Measurements from ENCODE around the gene ALCAM. TPM values are rescaled to one million over a fixed set of nuclear protein-coding genes. Genes with fewer than 3 reads are reported as not detected.

The ALCAM gene
- 12.5 and 12.7 TPM in 2 replicates for total RNA-seq

DNA sequence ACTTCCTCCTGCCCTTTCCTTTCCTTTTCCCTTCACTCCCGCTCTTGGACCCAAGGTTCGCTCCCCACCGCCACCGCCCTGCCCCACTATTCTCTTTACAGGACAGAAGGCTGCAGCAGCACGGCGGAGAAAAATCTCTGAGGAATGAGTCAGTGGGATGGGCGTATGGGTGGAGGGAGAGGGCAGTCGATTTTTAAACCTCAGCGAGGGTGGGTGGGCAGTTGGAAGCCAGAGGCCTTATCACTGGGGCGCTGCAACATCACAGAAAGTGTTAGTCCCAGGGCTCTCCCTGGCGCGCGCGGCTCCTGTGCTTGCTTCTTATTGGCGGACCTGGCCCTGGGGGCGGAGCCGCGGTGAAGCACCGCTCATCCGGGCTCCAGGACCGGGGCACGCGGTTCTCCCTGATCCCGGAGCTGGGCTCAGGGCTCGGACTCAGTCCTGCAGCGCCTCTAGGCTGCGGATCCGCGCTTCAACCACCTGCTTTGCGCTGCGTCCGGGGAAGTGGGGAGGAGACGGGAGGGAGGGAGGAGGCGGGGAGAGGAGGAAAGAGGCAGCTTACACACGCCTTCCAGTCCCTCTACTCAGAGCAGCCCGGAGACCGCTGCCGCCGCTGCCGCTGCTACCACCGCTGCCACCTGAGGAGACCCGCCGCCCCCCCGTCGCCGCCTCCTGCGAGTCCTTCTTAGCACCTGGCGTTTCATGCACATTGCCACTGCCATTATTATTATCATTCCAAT, at the start of gene ALCAM:
Gene ALCAM, plus strand, starts transcription at position 584 of the 737 bp plus-strand sequence.
- intact Hi-C loops (cut with micrococcal nuclease): loop anchor here (2.0 to 5.0 kb wide), 5 partner anchors 386 to 1876 kb away; no protein-coding TSS in a partner anchor

DNA sequence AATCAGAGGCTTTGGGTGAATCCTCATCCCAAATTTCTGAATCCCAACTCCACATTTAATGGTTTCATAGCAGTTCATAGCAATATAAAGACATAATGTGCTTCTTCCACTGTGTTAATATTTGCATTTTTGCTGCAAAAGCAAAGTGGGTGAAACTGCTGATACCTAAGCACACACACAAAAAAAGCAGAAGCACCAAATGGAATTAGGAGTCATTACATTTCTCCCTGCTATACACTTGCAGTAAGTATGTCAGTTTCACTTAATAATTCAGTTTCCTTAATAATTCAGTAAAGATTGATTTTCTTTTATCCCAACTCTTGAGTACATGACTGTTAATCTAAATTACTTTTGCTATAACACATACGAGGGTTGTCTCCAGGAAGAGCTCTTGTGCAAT, 48.9 kb upstream of the ALCAM start:
- intact Hi-C loops (cut with micrococcal nuclease): no loop called here

DNA sequence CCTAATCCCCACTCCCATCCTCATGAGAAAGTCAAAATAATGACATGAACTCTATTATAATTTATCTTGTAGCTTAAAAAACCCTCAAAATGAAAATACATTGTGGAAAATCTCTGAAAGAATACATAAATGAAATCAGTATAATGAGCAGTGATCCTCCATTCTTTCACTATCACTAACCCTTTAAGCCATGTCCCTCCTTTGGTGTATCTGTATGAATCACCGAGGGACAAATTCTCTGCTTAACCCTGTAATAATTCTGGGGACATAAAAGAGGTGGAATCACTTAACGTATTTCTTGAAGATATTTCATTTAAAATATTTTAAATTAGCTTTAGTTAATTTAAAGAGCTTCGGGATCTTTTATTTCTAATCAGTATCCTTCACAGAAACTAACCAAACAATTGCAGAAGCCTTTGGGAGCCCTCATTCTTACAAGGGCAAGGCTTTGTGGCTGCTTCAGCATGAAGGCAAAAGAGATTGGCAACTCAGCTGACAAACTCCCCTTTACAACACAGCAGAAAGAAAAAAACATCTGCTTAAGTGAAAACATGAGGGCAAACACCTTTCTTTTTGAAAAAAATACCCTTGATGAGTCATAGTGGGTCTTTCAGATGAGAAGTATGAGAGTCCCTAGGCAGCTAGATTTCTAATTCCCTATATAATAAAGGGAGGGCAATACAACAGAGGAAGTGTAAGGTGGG, 44.0 kb upstream of the ALCAM start:
- intact Hi-C loops (cut with micrococcal nuclease): no loop called here

DNA sequence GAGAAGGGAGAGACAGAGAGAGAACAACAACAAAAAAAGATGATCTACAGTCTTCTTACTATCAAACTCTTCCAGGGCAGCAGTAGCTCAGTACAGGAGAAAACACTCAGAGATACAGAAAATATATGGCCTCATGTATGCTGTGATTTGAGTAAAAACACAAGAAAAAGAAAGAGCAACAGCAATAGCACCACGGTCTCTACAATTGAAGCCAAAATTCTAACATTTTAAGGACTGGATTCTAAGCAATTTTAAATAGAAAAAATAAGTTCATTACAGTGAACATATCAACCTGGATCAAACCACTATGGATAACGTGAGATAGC, 43.5 kb upstream of the ALCAM start:
- intact Hi-C loops (cut with micrococcal nuclease): no loop called here

DNA sequence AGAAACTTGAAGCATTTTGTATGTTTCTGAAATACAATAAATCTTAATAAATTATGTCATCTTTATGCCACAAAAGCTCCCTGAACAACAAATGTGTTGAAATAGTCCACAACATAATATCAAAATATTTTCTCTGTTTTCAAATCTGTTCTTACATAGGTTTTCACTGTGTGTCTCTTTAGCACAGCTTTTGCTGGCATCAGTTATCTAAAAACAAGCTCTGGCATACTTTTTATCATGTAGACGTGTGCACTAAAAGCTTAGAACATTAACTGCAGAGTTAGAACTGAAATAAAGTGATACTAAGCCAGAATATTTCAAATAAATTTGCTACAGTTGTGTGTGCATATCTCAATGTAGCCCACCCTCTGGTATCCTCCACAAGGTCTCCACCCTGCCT, 41.8 kb upstream of the ALCAM start:
- intact Hi-C loops (cut with micrococcal nuclease): no loop called here

DNA sequence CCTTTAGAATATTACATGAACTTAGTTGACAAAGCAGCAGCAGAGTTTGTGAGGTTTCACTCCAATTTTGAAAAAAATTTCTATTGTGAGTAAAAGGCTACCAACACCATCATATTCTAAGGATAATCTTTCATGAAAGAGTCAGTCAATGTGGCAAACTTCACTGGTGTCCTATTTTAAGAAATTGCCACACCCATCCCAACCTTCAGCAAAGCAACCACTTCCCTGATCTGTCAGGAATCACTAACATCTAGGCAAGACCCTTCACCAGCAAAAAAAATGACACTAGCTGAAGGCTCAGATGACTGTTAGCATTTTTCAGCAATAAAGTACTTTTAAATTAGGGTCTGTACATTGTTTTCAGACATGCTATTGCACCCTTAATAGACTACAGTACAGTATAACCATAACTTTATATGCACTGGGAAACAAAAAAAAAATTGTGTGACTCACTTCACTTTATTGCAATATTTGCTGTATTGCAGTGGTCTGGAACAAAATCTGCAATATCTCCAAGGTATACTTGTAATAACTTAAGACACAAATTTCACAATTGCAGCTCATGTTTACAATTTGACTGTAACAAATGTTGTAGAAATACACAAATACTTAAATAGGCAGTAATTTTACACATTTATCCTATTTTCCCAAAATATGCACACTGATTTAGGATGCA, 38.9 kb upstream of the ALCAM start:
- intact Hi-C loops (cut with micrococcal nuclease): no loop called here

DNA sequence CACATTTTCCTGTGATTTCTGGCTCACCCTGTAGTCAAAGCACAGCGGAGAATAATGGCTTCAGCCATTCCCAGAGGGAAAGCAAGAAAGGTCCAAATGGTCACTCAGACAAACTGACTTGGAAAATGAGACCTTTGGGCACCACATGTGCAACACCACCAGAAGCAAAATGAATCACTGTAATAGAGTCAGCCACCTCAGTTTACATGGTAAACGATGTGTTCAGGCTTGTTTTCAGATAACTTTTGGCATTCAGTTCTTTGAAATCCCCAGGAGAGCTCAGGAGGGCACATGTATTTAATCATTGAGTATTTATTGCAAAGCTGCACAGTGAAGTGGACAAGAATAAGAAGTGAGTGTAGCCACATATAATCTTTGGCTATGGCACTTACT, 38.4 kb upstream of the ALCAM start:
- intact Hi-C loops (cut with micrococcal nuclease): no loop called here

DNA sequence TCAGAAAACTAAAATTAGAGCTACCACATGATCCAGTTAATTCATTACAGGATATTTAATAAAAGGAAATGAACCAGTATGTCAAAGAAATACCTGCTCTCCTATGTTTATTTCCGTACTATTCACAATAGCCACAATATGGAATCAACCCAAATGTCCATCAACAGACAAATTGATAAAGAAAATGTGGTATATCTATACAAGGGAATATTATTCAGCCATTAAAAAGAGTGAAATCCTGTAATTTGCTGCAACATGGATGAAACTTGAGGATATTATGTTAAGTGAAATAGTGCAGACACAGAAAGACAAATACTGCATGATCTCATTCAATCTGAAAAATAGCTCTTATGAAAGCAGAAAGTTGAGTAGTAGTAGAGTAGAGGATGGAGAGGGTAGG, 33.7 kb upstream of the ALCAM start:
- intact Hi-C loops (cut with micrococcal nuclease): no loop called here

DNA sequence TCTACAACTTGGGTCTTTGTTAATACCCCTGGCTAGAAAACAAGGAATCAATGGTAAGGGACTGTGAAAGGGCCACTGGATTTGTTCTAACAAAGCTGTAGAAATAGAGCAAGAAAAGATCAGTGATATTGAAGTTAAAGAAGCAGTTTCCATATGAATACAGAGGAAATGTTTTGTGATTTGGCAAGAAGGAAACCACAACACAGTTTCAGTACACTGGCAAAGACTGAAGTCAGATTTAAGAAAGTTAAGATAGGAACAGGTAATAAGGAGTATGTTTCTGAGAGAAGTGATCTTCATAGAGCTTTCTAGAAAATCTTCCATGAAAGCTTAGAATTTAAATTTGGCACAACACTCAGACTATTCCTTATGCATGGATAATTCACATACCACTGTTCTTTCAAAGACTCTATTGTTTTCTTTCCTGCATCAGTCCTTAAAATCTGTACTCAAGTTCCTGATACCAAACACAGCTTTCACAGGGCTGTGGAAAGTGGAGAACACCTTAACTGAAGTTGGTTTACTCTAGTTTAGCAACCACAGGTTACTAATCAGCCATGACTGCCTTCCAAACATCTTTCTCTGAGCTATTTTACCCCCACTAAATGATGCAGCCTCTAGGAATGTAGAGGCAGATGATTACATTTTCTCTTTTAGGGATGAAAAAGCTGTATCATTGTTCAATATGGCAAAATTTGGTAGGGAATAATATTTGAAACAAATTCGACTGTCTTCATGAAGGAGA, 32.4 kb upstream of the ALCAM start:
- intact Hi-C loops (cut with micrococcal nuclease): no loop called here

DNA sequence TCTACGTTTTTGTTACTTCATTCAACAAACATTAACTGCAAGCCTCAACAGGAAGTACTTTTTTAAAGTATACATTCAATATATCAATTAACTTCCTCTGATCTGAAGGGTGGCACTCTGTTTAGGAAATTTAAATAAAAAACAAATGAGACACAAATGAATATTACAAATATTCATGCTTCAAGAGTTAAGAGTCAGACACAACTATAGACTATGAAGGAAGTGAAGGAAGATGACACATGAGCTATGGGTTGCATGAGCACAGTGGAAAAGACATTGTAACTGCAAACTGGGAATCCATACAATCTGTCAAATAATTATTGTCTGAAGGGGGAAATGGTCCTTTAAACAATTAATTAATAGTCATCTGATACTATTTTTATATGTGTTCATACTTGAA, 26.8 kb upstream of the ALCAM start:
- intact Hi-C loops (cut with micrococcal nuclease): no loop called here

DNA sequence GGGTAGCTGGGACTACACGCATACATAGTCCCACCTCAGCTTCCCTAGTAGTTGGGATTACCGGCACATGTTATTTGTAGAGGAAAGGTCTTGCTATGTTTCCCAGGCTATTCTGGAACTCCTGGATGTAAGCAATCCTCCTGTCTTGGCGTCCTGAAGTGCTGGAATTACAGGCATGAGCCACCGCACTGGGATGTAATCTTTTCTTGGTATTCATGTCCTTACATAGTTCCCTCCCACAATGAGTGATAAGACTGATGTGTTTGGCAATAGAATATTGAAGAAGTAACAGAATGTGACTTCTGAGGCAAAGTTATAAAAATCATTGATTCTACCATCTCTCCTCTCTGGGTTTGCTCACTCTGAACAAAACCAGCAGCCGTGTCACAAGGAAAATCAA, 22.7 kb upstream of the ALCAM start:
- intact Hi-C loops (cut with micrococcal nuclease): no loop called here

DNA sequence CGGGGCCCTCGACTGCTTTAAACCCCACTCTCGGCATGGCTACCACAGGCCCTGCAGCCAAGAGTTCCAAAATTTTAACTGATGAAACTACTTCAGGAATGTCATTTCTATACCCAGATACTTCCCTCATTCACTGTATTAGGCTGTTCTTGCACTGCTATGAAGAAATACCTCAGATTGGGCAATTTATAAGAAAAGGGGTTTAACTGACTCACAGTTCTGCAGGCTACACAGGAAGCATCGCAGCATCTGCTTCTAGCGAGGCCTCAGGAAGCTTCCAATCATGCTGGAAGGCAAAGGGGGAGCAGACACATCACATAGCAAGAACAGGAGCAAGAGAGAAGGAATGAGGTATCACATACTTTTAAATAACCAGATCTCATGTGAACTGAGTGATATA, 21.6 kb upstream of the ALCAM start:
- intact Hi-C loops (cut with micrococcal nuclease): no loop called here

DNA sequence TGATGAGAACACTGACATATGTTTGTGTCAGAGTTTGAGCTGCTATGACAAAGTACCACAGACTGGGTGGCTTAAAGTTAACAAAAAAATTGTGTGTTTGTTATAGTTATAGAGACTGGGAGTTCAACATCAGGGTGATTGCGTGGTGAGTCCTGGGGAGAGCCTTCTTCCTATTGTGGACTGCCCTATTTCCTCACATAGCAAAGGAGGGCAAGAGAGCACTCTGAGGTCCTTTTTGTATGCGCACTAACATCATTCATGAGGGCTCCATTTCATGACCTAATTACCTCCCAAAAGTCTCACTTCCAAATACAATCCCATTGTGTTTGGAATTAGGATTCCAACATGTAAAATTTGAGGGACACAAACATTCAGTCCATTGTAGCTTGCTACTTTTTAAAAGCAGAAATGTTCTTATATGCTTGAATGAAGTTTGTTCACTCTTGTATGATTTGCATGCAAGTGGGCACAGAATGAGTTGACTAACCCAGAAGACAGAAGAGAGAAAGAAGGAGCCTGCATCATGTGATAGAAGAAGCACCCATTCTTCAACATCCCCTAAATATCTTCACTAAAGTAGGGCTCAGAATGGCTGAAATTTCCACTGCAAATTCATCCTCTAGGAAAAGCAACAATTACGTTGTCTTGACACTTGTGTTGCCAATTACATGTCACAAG, 18.9 kb upstream of the ALCAM start:
- intact Hi-C loops (cut with micrococcal nuclease): no loop called here

DNA sequence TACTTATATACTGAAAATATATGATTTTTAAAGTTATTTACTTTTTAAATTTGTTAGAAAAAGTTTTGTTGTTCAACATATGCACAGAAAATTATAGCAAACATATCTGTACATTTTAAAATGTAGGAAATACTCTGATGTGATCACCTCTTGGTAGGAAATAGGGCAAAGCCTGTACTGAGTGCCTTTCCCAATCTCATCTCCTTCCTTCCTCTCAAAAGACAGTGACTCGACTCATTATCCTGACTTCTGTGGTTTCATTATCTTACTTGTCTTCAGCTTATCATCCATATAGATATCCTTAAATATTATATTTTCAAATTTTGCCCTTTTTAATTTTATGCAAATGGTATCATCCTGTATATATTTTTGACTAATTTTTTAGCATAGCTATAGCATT, 18.4 kb upstream of the ALCAM start:
- intact Hi-C loops (cut with micrococcal nuclease): no loop called here

DNA sequence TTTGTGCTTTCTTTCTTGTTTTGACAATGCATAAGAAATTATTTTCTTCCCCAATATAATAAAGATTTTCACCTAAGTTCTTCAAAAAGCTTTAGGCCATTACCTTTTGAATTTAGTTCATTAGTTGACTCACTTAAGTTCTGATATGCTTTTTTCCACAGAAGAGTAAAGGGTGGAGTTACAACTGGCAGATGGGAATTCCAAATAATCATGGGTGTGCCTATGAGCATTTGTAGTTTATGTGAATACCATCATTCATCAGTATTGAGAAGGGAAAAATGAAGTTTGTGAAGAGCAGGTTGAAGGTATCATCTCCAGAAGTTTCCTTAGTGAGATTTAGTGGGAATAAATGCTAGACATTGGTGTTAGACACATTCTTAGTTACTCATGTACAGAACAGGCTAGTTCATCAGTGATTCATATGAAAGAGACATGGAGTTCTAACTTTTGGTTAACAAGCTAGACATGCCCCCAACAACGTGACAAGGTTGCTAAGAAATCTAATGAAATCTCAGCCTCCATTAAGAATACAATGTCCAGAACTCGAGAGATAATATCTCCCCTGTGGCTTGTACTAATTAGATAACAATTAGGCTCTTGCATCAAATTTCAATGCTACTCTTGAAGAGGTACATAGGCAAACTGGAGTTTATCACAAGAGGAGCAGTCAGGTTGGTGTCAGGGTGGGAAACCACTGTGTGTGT, 16.9 kb upstream of the ALCAM start:
- intact Hi-C loops (cut with micrococcal nuclease): no loop called here

DNA sequence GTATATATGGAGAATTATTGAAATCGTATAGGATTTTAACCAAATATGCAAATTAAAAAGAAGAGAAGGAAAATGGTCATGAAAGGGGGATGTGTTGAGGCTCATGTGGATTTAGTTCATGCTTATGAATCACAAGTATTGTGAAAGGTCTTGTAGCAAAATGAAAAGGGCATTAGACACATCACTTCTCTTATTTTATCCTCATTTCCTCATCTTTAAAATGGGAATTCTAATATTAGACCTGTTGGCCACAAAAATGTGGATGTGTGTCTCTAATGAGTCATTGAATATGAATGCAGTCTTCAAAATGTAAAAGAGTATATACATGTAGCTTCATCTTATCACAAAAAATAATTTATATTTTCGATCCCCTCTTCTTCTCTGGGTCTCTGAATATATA, 14.9 kb upstream of the ALCAM start:
- intact Hi-C loops (cut with micrococcal nuclease): no loop called here

DNA sequence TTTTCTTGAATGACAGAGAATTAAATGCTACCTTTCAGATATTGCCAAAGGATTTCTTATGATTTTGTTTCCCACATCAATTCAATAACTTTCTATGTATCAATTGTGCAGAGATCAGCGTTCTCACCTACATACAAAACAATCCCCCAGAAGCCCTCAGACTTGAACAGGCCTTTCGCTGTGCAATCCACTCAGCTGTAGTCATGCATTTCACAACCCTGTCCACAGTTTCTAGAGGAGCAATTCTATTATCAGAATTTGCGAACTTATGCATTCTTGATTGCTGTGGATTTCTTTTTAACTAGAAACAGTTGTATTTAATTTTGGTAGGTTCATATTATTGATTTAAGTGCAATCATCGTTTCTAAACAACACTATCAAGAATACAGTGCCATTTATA, 13.7 kb upstream of the ALCAM start:
- intact Hi-C loops (cut with micrococcal nuclease): no loop called here

DNA sequence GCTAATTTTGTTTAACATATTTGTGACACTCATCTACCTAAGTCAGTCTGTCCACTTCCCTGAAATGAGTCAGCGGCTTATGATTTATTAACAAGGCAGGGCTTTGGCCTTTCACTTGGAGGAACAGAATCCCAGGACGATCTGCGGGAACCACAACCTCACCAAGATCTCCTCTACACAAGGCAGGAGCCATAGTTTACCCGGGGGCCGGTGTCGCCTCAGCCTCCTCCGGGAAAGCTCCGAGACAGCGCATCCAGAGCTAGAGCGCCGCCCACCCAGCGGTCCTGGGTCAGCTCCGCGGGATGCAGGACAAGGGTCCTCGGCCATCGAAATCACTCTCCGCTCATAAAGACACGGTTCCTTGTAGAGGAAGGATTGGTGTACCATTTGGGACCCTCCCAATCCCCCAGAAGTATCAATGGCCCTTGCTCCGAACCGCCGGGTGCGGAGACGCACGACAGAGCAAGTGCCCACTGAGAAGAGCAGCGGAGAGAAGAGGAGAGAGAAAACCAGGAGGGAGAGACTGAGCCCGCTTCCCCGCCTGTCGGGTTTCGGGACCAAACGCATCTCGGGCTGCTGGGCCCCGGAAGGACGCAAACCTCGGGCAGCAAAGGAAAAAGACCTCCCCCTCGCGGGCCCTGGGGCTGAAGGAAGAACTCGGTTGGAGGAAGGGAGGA, 13.1 kb upstream of the ALCAM start:
- intact Hi-C loops (cut with micrococcal nuclease): no loop called here

DNA sequence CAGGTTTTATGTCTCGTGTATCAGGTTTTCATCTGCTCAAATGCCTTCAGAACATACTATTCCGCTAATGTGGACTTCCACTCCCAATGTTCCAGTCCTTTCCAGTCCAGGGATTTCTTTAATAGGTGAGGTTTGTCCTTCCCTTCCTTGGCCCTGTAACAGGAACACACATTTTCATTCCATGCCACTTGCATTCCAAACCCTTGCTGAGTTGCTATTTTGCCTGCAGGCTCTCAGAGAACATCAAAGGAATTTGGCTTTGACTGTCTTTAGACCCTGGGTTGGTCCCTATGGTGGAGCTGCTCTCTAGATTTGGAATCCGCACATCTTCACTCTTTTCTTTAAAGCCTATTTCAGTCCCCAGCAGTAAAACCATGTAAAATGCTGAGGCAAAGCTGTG, 12.3 kb upstream of the ALCAM start:
- intact Hi-C loops (cut with micrococcal nuclease): no loop called here

DNA sequence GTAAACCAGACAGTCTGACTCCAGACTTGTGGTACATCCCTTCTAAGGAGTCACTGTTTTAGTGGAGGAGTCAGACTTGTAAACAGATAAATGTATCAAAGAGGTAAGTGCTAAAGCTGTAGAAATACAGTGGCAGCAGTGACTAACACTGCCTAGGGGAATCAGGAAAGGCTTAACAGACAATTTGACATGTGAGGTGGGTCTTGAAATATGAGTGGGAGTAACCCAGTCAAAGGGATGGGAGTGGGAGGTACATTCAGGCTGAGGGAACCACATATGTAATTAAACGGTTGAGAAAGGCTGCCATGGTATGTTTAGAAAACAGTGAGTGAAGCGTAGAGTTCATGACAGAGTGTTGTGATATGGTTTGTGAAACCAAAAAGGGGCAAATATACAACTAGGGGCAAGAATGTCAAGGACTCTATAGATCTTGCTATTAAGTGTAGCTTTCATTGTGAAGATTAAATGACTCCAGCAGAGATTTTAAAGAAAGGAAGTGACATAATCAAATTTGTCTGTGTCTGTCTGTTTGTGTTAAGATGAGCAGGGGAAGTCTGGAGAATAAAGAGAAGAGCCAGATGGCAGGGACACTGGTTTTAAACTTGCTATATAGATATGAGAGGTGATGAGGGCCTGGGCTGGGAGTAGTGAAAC, 11.2 kb upstream of the ALCAM start:
- intact Hi-C loops (cut with micrococcal nuclease): no loop called here
